Measurements from ENCODE around the gene NSD1.
"Not testable (repeated sequence)": the region's sequence is repeated elsewhere in the genome, so short reads cannot be mapped to it uniquely, and the experiment has no call there.

NSD1 gene

DNA sequence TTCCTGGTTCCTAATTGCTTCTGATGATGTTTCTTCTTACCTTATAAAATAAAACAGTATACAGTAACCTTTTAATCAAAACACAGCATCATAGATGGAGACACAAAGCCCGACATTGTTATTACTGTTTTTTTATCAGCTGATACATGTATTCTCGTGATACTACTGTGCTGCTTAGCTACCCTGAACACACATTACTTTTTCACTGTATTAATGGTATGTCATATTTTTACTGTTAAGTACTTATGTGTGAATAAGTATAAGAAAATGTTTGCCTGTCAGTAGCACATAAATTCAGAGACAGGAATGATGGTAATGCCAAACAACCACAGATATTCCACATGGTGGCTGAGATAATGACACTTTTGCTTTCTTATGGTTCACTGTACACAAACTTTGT, 101.3 kb downstream of the NSD1 start:
- no peak for DNase-seq

DNA sequence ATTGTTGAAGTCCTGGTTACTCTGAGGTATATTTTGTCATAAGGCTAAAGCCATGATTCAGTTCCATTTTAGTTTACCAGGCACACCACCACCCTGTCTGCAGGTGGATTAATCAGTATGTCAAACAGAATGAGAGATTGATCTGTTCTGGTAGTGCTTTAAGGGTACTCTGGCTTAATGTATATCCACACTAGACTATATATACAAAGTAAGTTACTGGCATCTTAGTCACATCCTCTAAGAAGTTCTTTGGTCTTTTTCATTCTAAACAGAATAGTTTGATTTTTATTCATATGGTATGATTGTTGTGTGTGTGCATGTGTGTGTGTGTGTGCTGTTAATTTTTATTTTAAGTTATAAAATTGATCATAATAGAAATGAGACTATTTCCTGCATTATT, 108.2 kb downstream of the NSD1 start:
- DNase-seq, result no peak

DNA sequence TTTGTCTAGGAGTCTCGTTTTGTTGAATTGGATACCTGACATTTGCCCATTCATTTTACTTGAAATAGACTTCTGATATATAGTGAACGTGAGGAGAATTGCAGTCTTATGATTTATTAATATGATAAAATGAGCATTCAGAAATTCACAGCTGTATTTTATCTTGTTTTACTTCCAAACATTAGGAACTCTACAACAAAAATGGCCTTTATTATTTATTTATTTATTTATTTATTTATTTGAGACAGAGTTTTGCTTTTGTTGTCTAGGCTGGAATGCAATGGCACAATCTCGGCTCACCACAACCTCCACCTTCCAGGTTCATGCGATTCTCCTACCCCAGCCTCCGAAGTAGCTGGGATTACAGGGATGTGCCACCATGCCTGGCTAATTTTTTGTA, 108.7 kb downstream of the NSD1 start:
- DNase-seq, result no peak

DNA sequence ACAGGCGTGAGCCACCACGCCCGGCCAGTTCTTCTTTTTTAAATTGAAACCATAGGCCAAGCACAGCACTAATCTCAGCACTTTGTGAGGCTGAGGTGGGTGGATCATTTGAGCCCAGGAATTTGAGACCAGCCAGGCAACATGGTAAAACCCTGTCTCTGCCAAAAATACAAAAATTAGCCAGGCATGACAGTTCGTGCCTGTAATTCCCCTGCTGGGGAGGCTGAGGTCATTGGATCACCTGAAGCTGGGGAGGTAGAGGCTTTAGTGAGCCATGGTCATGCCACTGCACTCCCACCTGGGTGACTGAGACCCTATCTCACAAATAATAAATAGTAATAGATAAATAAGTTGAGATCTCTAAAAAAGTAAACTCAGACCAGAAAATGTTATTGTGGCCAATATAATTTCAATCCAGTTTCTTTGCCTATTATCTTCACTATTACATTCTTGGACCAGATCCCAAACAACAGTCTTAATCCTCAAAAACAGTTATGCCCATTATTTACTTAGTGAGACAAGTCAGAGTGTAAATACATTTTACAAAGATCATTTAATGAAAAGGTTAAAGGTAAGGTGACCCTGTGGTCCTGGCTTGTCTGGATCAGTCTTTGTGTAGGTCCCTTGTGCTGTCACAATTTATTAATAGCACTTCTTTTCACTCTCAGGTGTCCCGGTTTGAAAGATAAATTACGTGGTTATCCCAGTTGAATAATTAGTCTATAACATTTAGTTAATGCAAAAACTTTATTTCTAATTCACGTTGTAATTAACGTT, 116.4 kb downstream of the NSD1 start:
- no peak for DNase-seq

DNA sequence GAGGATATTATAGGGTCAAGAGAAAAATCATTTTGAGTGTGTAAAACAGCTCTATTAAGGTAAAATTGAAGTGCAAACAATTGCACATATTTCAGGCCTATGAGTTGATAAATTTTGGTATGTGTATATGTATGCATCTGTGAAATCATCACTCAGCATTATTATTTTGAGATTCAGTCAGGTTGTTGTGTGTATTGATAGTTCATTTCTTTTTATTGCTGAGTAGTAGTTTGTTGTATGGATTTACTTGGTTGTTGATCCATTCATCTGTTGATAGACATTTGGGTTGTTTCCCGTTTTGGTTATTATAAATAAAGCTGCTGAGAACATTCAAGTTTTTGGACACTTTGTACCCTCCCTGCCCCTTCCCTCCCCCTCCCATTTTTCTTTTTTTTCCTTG, 119.7 kb downstream of the NSD1 start:
- no peak for DNase-seq

DNA sequence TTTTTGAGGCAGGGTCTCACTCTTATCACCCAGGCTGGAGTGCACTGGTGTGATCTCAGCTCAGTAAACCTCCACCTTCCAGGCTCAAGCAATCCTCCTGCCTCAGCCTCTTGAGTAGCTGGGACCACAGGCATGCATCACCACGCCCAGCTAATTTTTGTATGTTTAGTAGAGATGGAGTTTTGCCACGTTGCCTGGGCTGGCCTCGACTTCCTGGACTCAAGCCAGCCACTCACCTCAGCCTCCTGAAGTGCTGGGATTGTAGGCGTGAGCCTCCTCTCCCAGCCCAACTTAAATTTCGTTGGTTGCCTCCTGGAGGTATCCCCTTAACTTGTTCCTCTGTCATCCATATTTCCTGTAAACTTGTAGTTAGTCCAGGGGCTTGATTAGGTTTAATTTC, 122.7 kb downstream of the NSD1 start:
- DNase-seq, result no peak

DNA sequence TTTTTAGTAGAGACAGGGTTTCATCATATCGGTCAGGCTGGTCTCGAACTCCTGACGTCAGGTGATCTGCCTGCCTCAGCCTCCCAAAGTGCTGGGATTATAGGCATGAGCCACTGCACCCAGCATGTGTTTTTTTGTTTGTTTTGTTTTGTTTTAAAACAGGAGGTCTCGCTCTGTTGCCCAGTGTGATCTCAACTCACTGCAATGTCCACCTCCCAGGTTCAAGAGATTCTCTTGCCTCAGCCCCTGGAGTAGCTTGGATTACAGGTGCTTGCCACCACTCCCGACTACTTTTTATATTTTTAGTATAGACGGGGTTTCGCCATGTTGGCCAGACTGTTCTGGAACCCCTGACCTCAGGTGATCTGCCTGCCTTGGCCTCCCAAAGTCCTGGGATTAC, 125.1 kb downstream of the NSD1 start:
- not testable (repeated sequence) for DNase-seq

DNA sequence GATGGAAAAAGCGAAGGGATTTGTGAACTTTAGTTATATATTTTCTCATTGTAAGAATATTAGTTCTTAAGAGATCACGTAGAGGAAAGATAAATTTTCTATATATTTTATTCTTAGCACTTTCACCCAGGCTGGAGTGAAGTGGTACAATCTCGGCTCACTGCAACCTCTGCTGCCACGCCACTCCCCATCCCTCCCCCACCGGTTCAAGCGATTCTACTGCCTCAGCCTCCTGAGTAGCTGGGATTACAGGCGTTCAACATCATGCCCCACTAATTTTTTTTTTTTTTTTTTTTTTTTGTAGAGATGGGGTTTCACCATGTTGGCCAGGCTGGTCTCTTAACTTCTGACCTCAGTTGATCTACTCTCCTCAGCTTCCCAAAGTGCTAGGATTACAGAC, 127.4 kb downstream of the NSD1 start:
- DNase-seq, result no peak

DNA sequence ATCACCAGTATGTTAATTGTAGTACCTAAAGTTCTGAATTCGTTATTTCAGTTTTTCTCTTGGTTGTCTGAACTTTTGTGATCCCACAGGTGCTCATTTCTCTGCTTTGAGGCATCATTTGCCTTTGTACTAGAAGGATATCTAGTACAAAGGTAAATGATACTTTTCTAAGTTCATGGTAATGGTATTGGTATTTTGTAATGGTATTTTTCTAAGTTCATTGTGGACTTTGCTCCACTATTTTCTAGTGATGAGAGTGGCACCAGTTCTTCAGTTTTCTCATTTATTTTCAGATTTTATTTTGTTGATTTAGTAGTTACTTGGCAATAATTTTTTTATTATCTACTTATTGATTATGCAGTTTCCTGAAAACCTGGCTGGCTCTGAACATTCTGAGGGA, 127.9 kb downstream of the NSD1 start:
- DNase-seq, result no peak

DNA sequence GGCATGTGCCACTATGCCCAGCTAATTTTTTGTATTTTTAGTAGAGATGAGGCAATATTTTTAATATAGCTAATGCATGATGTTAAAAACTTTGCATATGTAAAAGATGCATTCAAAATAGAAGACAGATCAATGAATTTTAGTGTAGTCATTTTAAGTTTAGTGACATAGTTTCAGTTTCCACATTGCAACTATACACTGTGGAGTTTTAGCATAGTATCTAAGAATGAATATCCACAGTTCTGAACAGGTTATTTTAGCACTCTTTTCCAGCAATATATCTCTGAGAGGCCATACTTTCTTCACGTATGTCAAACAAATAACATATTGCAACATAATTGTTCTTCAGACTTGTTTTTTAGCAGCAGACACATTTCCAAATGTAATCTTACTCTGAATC, 130.6 kb downstream of the NSD1 start:
- DNase-seq, result no peak

DNA sequence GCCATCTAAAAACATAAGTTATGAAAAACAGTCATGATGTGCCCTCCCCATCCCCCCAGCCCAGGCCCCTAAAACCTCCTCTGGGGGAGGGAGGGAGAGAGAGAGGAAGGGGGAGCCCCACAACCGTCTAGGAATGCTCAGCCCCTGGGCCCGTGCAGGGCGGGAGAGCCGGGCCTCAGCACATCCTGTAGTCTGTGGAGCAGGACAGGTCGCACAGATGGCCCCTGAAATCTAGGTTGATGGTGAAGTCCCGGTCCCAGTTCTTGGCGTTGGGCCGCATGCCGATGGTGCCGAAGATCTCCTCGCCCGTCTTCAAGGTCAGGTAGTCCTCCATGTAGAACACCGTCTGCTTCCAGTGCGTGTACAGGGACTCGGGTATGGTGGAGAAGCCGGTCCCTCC, 131.8 kb downstream of the NSD1 start:
- no peak for DNase-seq

DNA sequence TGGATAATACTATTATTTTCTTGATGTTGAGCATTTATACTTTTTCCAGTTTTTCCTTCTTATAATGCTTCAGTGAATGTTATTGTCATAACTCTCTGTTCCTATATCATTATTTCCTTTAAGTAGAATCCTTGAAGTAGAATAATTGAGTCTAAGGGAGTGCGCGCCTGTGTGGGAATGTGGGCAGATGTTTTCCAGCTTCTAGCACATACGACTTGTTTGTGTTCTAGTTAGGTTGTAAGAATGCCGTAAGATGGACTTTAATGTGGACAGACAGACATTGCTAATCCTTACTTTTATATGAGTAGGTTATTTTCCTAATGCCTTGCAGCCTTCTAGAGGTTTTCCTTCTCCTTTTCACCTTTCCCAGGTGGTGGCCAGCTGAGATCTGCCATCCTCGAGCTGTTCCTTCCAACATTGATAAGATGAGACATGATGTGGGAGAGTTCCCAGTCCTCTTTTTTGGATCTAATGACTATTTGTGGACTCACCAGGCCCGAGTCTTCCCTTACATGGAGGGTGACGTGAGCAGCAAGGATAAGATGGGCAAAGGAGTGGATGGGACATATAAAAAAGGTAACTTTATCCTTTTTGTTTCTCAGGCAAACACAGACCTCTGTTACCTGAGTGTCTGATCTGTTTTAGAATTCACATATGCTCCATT, 135.8 kb downstream of the NSD1 start:
- no peak for DNase-seq

DNA sequence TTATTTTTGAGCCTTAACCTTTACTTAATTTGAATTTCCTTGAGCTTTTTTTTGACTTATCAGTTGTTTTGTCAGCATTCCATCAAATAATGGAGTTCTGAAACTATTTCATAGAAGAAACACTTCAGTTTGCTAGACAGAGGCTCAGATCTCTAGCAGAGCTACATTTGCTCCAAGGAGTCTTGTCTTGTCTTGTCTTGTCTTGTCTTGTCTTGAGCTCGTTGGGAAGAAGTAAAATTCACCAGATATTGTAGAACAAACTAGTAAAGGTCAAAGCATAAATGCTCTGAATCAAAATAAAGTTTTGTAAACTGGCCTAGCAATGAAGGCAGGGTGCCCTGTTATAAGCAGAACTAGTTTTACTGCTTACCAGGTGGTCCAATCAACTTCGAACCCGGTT, 136.4 kb downstream of the NSD1 start:
- DNase-seq, result no peak

DNA sequence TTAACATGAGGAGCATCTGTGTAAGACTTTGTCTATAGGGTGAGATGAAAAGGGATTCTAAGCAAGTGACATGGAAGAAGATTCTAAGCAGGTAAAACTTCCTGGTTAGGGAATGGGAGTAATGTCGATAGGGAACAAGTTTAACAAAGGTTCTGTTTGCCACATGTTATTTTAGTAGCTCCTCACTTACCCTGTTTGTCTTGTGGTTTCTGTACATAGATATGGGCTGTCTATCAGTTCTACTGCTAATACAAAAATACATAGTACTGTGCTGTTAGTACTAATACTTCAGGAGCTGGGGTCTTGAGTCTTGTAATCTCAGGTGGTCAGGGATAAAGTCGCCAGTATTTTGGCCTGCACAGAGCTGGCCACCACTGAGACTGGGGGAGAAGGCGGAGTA, 137.1 kb downstream of the NSD1 start:
- no peak for DNase-seq

DNA sequence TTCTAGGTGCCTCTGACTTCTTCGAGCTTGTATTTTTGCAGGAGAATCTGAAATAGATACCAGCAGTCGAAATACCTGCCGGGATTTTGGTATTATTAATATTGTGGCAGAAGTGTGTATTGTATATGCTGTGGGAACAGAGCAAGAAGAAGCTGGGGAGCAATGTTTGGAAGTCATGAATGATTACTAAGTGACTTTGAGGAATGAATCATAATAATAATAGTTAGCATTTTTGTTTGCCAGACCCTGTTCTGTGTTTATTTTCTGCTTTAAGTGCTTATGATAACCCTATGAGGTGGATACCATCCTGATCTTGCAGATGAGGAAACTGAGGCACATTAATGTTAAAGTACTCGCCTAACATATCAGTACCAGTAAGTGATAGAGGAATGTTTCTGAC, 137.5 kb downstream of the NSD1 start:
- no peak for DNase-seq

DNA sequence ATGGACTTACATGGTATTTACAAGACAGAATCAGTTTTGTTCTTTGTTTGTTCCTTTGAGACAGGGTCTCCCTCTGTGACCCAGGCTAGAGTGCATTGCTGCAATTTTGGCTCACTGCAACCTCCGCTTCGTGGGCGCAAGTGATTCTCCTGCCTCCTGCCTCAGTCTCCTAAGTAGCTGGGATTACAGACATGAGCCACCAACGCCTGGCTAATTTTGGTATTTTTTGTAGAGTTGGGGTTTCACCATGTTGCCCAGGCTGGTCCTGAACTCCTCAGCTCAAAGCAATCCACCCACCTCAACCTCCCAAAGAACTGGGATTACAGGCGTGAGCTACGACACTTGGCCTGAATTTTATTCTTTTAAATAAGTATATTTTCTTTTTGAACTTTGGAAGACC, 142.3 kb downstream of the NSD1 start:
- DNase-seq, result no peak

DNA sequence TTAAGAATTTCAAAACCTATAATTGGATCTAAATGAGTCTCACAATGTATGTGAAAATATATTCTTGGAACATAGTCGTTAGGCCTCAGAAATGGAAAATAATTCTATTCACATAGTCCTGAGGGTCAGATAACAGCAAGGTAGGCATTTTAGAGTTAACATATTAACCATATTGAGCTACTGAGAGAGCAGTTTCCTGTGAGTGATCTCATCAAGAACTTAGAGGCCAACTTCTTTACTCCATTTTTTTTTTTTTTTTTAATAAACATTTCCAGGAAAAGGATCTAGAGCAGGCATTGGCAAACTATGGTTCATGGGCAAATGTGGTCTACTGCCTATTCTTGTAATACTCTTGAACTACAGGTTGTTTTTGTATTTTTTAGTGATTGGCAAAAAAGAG, 143.3 kb downstream of the NSD1 start:
- no peak for DNase-seq

DNA sequence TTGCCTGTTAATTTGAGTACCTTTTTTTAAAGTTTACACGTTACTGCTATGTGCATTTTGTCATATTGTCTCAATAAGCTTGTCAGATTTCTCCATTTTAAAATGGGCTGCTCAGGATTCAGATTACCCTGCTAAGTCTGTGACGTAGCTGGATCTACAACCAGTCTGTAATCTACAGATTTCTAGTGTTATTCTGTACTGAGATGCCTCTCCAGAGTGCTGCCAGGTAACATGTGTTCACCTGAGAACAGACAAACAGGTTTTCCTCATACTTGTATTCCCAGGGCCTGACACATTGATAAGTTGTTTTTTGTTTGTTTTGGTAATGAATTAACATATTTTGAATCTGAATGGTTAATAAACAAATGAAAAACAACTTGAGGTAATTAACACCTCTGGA, 154.6 kb downstream of the NSD1 start:
- DNase-seq, result no peak

DNA sequence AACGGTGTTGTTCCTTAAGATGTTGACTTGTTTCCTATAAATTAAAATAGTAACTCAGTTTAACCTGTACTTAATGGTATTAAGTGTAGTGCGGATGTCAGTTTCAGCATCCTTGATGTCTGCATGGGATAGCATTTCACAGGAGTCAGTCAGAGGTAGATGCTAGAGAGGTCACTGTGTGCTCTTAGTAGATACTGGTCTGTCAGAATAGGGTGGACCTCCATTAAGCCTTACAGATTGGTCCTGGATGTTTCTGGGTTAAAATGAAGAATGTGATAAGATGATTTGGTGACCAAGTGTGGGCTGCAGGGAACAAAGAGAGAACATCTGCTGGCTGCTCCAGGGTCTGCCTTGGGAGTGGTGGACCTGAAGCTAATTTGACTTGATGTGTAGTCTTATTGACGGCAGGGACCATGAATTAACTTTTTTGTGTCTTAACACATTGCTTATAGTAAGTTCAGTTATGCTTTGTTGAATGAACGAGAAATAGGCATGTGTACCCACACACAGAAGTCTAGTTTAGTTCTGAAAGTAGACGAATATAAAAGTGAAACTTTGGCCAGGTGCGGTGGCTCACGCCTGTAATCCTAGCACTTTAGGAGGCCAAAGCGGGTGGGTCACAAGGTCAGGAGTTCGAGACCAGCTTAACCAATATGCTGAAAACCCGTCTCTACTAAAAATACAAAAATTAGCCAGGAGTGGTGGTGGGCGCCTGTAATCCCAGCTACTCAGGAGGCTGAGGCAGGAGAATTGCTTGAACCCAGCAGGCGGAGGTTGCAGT, 157.4 kb downstream of the NSD1 start:
- DNase-seq, result no peak

DNA sequence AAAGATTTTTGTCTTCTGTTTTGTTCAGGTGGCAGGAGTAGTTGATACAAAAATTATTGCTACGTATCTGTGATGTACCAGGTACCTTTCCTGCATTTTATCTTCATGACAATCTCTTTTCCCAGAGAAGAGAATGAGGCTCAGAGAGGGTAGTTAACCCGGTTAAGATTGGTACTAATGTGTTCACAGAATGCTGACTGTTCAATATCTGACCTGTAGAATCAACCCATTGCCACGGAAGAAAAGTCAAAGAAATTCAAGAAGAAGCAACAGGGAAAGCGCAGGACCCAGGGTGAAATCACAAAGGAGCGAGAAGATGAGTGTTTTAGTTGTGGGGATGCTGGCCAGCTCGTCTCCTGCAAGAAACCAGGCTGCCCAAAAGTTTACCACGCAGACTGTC, 158.2 kb downstream of the NSD1 start:
- DNase-seq, result no peak

DNA sequence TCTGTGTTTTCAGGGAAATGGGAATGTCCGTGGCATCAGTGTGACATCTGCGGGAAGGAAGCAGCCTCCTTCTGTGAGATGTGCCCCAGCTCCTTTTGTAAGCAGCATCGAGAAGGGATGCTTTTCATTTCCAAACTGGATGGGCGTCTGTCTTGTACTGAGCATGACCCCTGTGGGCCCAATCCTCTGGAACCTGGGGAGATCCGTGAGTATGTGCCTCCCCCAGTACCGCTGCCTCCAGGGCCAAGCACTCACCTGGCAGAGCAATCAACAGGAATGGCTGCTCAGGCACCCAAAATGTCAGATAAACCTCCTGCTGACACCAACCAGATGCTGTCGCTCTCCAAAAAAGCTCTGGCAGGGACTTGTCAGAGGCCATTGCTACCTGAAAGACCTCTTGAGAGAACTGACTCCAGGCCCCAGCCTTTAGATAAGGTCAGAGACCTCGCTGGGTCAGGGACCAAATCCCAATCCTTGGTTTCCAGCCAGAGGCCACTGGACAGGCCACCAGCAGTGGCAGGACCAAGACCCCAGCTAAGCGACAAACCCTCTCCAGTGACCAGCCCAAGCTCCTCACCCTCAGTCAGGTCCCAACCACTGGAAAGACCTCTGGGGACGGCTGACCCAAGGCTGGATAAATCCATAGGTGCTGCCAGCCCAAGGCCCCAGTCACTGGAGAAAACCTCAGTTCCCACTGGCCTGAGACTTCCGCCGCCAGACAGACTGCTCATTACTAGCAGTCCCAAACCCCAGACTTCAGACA, 160.4 kb downstream of the NSD1 start:
- DNase-seq, result no peak

DNA sequence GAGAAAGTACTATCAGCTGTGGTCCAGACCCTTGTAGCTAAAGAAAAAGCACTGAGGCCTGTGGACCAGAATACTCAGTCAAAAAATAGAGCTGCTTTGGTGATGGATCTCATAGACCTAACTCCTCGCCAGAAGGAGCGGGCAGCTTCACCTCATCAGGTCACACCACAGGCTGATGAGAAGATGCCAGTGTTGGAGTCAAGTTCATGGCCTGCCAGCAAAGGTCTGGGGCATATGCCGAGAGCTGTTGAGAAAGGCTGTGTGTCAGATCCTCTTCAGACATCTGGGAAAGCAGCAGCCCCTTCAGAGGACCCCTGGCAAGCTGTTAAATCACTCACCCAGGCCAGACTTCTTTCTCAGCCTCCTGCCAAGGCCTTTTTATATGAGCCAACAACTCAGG, 161.1 kb downstream of the NSD1 start:
- no peak for DNase-seq

DNA sequence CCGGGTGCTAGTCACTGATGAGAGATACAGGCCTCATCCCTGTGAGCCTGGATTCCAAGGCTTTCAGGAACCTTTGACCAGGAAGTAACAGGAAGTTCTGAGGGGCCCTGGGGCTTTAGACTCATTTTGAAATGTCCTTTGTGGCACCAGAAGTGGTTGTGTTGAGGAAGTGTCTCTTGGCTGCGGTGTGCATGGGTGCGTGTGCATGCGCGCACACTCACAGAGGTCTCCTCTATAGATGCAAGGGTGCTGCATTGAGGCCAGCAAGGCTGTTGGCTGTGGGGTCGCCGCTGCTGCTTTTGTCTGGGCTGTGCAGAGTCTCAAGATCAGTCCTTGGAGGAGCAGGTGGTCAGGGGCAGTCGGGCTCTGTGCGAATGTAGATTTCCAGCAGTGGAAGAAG, 162.4 kb downstream of the NSD1 start:
- DNase-seq, result no peak
